ENCODE results near the gene C16orf78.

The C16orf78 gene

DNA sequence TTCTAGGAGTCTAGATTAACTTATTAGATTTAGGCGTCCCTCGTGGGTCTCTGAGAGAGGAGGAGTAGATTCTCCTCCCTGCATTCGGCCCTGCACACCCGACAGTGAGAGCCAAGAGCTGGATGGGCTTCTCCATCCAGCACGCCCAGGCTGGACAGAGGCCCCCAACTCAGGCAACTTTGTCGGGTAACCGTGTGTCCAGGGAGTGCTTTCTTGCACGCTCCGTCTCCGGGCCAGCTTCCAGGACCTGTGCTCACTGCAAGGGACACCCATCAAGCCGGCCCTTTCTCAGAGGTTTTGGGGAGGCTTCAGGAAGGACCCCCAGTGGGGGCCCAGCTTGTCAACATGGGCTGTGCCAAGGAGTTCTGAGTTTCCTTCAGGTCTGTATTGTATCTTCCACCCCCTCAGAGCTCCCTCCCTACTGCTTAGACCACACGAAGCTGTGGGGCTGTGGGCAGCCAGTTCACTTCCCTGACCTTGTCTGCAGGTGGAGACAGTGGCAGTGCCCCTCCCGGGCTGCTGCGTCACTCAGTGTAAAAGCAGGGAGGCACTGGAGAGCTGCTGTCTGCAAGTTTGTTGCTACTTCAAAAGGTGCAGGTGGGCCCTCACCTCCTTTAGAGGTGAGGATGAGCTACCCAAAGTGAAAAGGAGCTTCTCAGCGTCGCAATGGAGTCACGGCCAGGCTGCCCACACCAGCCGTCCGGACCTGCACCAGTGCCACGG is 24.0 kb upstream of the C16orf78 start:
- H3K36me3 ChIP-seq (replicated peaks) = no peaks in the 10 kb centered on the region
- no peaks in the 10 kb centered on the region for H3K27me3 ChIP-seq (replicated peaks)
- H3K4me3 ChIP-seq (ENCODE audit: low read depth, low read length) = no peak overlapping the region
- TF ChIP-seq, protein P1, sequence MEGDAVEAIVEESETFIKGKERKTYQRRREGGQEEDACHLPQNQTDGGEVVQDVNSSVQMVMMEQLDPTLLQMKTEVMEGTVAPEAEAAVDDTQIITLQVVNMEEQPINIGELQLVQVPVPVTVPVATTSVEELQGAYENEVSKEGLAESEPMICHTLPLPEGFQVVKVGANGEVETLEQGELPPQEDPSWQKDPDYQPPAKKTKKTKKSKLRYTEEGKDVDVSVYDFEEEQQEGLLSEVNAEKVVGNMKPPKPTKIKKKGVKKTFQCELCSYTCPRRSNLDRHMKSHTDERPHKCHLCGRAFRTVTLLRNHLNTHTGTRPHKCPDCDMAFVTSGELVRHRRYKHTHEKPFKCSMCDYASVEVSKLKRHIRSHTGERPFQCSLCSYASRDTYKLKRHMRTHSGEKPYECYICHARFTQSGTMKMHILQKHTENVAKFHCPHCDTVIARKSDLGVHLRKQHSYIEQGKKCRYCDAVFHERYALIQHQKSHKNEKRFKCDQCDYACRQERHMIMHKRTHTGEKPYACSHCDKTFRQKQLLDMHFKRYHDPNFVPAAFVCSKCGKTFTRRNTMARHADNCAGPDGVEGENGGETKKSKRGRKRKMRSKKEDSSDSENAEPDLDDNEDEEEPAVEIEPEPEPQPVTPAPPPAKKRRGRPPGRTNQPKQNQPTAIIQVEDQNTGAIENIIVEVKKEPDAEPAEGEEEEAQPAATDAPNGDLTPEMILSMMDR (IDR thresholded peaks at IDR 0.05; ENCODE audit: low read depth, low read length, missing control alignments) = no peak
- no peak overlapping the region for H3K27ac ChIP-seq
- DNase-seq = no peak
- in situ Hi-C loops (cut with HindIII; ENCODE audit: low pct_ligation_motif_present, low sequenced_read_pairs) = no loop called here

DNA sequence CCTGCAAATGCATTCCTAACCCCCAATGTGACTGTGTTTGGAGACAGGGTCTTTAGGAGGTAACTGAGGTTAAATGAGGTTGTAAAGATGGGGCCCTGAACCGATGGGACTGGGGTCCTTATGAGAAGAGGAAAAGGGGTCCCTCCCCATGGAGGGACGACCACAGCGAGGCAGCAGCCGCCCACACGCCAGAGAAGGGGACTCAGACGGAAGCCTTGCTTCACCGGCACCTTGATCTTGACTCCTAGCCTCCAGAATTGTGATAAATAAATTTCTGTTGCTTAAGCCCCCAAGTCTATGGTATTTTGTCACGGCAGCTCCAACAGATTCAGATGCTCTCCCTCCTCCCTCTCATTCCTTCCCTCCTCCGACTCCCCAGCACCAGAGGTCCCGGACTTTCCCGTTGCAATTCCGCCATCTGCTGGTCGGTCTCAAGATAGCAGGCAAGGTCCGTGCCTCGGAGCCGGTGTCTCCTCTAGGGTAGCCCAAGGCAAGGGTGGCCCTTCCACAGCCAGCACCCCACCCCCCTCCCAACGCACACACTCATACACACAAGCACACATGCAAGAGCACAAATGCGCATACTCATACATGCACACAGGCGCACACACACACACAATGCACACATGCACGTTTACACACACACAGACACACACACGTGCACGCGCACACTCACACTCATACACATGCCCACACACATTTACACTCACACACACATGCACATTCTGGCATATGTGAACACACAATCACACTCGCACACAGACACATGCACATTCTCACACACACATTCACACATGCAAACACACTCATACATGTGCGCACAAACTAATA is 23.1 kb upstream of the C16orf78 start:
- Histone ChIP-seq H3K4me3 (ENCODE audit: low read depth, low read length) (no peak overlapping the region), H3K27me3 (replicated peaks) (no peaks in the 10 kb centered on the region), H3K27ac (no peak overlapping the region), H3K36me3 (replicated peaks) (no peaks in the 10 kb centered on the region)
- in situ Hi-C loops (cut with HindIII; ENCODE audit: low pct_ligation_motif_present, low sequenced_read_pairs) = no loop called here
- TF ChIP-seq, protein P1 (IDR thresholded peaks at IDR 0.05; ENCODE audit: low read depth, low read length, missing control alignments) = peak; percentile 88
- peak; percentile 54 for DNase-seq

DNA sequence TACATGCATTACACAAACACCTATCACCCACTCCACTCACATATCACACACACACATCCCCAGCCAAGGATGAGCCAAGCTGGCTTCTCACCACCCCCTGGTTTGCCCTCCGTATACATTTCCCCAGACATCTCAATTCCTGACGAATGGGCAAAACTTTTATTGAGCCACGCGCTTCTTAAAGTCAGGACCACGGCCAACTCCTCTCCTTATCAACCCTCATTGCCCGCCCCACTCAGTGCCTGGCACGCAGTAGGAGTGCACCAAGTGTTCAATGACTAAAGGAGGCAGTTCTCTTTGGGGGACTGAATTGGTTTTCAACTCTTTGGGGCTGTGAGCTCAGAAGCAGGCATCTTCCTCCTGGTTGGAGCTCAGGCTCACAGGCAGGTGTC is 22.5 kb upstream of the C16orf78 start:
- Histone ChIP-seq H3K36me3 (replicated peaks) (no peaks in the 10 kb centered on the region), H3K4me3 (ENCODE audit: low read depth, low read length) (no peak overlapping the region), H3K27ac (no peak overlapping the region), H3K27me3 (replicated peaks) (no peaks in the 10 kb centered on the region)
- no peak for DNase-seq
- in situ Hi-C loops (cut with HindIII; ENCODE audit: low pct_ligation_motif_present, low sequenced_read_pairs) = no loop called here
- TF ChIP-seq, protein P1 (IDR thresholded peaks at IDR 0.05; ENCODE audit: low read depth, low read length, missing control alignments) = no peak

DNA sequence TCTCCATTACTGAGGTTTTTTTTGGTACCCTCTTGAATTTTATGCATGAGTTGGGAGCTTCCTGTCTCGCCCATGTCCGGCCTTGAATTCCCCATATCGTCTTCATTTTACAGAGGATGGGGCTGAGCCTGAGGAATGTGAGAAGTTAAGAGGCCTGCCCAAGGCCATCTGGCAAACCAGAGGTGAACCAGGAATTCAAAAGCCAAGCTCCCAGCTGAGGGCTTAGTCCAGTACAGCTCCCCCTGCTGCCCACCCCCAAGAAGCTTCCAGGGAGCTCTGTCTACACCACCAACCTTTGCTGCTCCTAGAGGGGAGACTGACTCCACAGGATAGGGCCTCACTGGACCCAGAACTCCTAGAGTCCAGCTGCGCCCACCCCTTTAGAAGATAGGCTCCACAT is 20.7 kb upstream of the C16orf78 start:
- H3K36me3 ChIP-seq (replicated peaks) = no peaks in the 10 kb centered on the region
- in situ Hi-C loops (cut with HindIII; ENCODE audit: low pct_ligation_motif_present, low sequenced_read_pairs) = no loop called here
- TF ChIP-seq, protein P1 (IDR thresholded peaks at IDR 0.05; ENCODE audit: low read depth, low read length, missing control alignments) = peak; percentile 29

DNA sequence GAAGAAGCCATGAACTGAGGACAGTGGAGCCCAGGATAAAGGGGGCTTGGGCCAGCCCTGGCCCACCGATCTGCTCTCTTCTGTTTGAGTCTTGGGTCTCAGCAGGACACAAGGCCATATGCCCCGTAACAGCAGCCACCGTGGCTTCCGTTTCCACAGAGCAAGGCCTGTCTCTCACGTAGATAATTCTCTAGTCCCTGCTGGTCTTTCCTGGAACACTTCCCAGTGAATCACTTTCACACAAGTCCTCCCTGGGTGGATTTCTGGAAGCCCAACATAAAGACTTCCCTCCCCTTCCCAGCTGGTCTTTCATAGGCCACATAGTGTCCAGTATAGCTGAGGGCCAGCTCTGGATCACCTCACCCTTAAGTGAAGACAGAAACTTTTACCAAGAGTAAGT is 19.9 kb upstream of the C16orf78 start:
- TF ChIP-seq, protein P1 (IDR thresholded peaks at IDR 0.05; ENCODE audit: low read depth, low read length, missing control alignments) = no peak
- Histone ChIP-seq H3K27me3 (replicated peaks) (no peaks in the 10 kb centered on the region), H3K4me3 (ENCODE audit: low read depth, low read length) (no peak overlapping the region), H3K36me3 (replicated peaks) (no peaks in the 10 kb centered on the region), H3K27ac (no peak overlapping the region)
- in situ Hi-C loops (cut with HindIII; ENCODE audit: low pct_ligation_motif_present, low sequenced_read_pairs) = no loop called here
- DNase-seq = no peak

More for the DNA sequence above, 20.7 kb upstream of the C16orf78 start:
- Histone ChIP-seq H3K27me3 (replicated peaks) (no peaks in the 10 kb centered on the region), H3K27ac (no peak overlapping the region), H3K4me3 (ENCODE audit: low read depth, low read length) (no peak overlapping the region)
- DNase-seq = no peak

All from brain microvascular endothelial cell (primary cell).